K562 (cell line): ENCODE results near the gene DUOXA2. TPM values are rescaled to one million over a fixed set of nuclear protein-coding genes. Genes with fewer than 3 reads are reported as not detected.

ENCODE experiments used
- MAFG ChIP-seq: fragments of 450-650 bp; conservative IDR thresholded peaks from 2 replicates; pipeline ENCODE4 v1.6.1; 2016; ENCODE audit warnings: missing genetic modification characterization, missing compliant biosample characterization
- MTF1 ChIP-seq: fragments of 250-450 bp; sonication (Bioruptor Pico); IDR thresholded peaks from 2 replicates; pipeline ENCODE4 v1.9.0; 2021; ENCODE audit warnings: moderate library complexity, mild to moderate bottlenecking, inconsistent platforms, borderline replicate concordance
- MYNN ChIP-seq, 2 experiments: sonication (generic); formaldehyde crosslinking in 1 of 2; IDR thresholded peaks; 2 replicates each; pipeline versions ENCODE4 v1.5.0 to v1.6.1; 2016 to 2020; ENCODE audit warnings: antibody characterized with exemption in 1 of 2, missing genetic modification reagents in 1 of 2
- NBN ChIP-seq: fragments of 450-650 bp; IDR thresholded peaks from 2 replicates; pipeline ENCODE4 v1.6.1; 2016; ENCODE audit warnings: low read depth, mild to moderate bottlenecking
- NFIC ChIP-seq: fragments of 450-650 bp; IDR thresholded peaks from 2 replicates; pipeline ENCODE4 v1.6.1; 2017; ENCODE audit warnings: mild to moderate bottlenecking, inconsistent platforms
- POLR2G ChIP-seq: fragments of 200-400 bp; formaldehyde crosslinking; IDR thresholded peaks from 2 replicates; pipeline ENCODE4 v1.6.1; 2017; ENCODE audit warnings: low read depth, mild to moderate bottlenecking, antibody characterized with exemption, low read length, moderate library complexity
- SRSF7 ChIP-seq: fragments of 200-400 bp; formaldehyde crosslinking; optimal IDR thresholded peaks from 2 replicates; pipeline ENCODE3; 2017; ENCODE audit warnings: mild to moderate bottlenecking, low read depth, low read length
- ZBTB1 ChIP-seq: sonication (generic); formaldehyde crosslinking; IDR thresholded peaks from 2 replicates; pipeline ENCODE4 v1.8.1; 2023; ENCODE audit warnings: missing genetic modification reagents, low read depth, mild to moderate bottlenecking, borderline replicate concordance
- ZBTB8A ChIP-seq: fragments of 450-650 bp; IDR thresholded peaks from 2 replicates; pipeline ENCODE4 v1.6.1; 2018; ENCODE audit warnings: mild to moderate bottlenecking, moderate library complexity; ENCODE audit not compliant: partially characterized antibody
- ZNF146 ChIP-seq: IDR thresholded peaks from one replicate; pipeline ENCODE4 v1.6.1; 2018; ENCODE audit warnings: missing compliant biosample characterization; ENCODE audit not compliant: unreplicated experiment
- ZNF354B ChIP-seq: fragments of 250-450 bp; sonication (Bioruptor Pico); IDR thresholded peaks from 2 replicates; pipeline ENCODE4 v1.4.0; 2020
- ZNF384 ChIP-seq: IDR thresholded peaks from 2 replicates; pipeline ENCODE4 v1.6.1; 2012; ENCODE audit warnings: low read depth, low read length, improper control_type of control experiment
- ZSCAN32 ChIP-seq: fragments of 450-650 bp; formaldehyde crosslinking; IDR thresholded peaks from 2 replicates; pipeline ENCODE4 v1.4.0; 2020; ENCODE audit warnings: mild to moderate bottlenecking, moderate library complexity
- polyA plus RNA-seq, 8 experiments: library from polyadenylated mRNA; depleted of rRNA in 4 of 8; stranded (reverse) in 5 of 8; unstranded in 3 of 8; fragments of >200 nt; fragmentation: Nextera tagmentation in 2 of 8; fragmentation: Illumina TruSeq in 1 of 8; extraction: Ambion mirVana in 2 of 8; extraction: Trizol in 1 of 8; gene quantifications; 2 replicates each; pipeline versions ENCODE4 v1.2.1 to v1.2.3, GENCODE V29; 2011 to 2014; ENCODE audit warnings: inconsistent platforms in 1 of 8, missing spikeins in 1 of 8
- total RNA-seq, 7 experiments: library from RNA; depleted of rRNA in 6 of 7; stranded (reverse); fragments of >200 nt in 6 of 7; fragmentation: Illumina TruSeq in 2 of 7; extraction: Trizol in 2 of 7; gene quantifications; 2 replicates each; pipeline versions ENCODE4 v1.2.1 to v1.2.3, GENCODE V29; 2011 to 2021; ENCODE audit warnings: low replicate concordance in 1 of 7
- TF ChIP-seq, protein P1 (sequence below): fragments of 150-350 bp; IDR thresholded peaks from 2 replicates; pipeline ENCODE4 v1.6.1; 2014; ENCODE audit warnings: low read depth, mild to moderate bottlenecking, low read length, borderline replicate concordance
- TF ChIP-seq, protein P2 (sequence below), 2 experiments: fragments of 450-650 bp in 1 of 2; sonication (generic) in 1 of 2; formaldehyde crosslinking in 1 of 2; IDR thresholded peaks; 2 replicates each; pipeline versions ENCODE4 v1.7.1 to v1.9.0; 2016 to 2022; ENCODE audit warnings: inconsistent platforms in 1 of 2, mild to moderate bottlenecking in 1 of 2, missing genetic modification reagents in 1 of 2

DUOXA2 gene
- total and polyA plus RNA-seq, 9 of the 15 experiments (the other 6 are each of a cell fraction or from before 2014, with no cell fraction given): not detected

DNA sequence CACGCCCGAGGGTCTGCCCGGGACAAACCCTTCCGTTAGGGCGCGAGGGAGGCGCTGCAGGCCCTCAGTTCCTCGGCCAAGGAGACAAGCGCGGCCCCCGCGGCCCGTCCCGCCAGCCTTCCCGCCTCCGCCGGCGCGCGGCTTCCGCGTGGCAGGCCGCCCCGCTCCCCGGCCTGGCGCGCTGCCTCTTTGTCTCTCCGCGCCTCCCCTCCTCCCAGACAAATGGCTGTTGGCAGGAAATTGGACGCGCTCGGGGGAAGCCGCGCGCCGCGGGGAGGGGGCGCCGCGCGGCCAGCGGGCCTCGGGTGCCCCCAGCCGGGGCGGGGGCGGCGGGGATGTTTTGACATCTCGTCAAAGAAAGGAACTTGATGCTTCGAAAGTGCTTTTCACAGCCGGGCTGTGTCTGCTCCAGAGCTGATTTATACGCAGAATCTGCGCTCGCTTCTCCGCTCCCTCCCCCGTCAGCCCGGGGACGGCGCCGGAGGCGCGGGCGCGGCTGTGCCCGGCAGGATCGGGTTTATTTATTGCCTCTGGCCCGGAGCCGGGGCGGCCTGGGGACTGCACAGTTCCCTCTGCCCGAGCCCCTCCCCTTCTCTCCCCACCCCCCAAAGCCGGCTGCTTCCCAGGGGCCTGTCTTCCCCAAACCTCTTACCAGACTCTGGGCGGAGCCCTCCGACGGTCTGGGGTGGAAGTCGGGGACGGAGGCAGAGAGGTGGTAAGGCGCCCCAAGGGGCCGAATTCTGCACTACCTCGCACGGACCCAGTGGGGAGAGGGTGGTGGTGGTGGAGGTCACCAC is 52.9 kb downstream of the DUOXA2 start (continued):
- TF ChIP-seq, protein P1, sequence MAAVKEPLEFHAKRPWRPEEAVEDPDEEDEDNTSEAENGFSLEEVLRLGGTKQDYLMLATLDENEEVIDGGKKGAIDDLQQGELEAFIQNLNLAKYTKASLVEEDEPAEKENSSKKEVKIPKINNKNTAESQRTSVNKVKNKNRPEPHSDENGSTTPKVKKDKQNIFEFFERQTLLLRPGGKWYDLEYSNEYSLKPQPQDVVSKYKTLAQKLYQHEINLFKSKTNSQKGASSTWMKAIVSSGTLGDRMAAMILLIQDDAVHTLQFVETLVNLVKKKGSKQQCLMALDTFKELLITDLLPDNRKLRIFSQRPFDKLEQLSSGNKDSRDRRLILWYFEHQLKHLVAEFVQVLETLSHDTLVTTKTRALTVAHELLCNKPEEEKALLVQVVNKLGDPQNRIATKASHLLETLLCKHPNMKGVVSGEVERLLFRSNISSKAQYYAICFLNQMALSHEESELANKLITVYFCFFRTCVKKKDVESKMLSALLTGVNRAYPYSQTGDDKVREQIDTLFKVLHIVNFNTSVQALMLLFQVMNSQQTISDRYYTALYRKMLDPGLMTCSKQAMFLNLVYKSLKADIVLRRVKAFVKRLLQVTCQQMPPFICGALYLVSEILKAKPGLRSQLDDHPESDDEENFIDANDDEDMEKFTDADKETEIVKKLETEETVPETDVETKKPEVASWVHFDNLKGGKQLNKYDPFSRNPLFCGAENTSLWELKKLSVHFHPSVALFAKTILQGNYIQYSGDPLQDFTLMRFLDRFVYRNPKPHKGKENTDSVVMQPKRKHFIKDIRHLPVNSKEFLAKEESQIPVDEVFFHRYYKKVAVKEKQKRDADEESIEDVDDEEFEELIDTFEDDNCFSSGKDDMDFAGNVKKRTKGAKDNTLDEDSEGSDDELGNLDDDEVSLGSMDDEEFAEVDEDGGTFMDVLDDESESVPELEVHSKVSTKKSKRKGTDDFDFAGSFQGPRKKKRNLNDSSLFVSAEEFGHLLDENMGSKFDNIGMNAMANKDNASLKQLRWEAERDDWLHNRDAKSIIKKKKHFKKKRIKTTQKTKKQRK: no peak
- TF ChIP-seq ZBTB1 (CRISPR knock-in tag): no peak
- no peak for TF ChIP-seq MAFG
- no peak for TF ChIP-seq SRSF7
- no peak for TF ChIP-seq ZBTB8A
- TF ChIP-seq ZNF384: no peak
- TF ChIP-seq POLR2G: peak; percentile 90
- TF ChIP-seq ZNF354B (CRISPR knock-in tag): no peak
- no peak for TF ChIP-seq ZSCAN32 (CRISPR knock-in tag)
- TF ChIP-seq, protein P2, sequence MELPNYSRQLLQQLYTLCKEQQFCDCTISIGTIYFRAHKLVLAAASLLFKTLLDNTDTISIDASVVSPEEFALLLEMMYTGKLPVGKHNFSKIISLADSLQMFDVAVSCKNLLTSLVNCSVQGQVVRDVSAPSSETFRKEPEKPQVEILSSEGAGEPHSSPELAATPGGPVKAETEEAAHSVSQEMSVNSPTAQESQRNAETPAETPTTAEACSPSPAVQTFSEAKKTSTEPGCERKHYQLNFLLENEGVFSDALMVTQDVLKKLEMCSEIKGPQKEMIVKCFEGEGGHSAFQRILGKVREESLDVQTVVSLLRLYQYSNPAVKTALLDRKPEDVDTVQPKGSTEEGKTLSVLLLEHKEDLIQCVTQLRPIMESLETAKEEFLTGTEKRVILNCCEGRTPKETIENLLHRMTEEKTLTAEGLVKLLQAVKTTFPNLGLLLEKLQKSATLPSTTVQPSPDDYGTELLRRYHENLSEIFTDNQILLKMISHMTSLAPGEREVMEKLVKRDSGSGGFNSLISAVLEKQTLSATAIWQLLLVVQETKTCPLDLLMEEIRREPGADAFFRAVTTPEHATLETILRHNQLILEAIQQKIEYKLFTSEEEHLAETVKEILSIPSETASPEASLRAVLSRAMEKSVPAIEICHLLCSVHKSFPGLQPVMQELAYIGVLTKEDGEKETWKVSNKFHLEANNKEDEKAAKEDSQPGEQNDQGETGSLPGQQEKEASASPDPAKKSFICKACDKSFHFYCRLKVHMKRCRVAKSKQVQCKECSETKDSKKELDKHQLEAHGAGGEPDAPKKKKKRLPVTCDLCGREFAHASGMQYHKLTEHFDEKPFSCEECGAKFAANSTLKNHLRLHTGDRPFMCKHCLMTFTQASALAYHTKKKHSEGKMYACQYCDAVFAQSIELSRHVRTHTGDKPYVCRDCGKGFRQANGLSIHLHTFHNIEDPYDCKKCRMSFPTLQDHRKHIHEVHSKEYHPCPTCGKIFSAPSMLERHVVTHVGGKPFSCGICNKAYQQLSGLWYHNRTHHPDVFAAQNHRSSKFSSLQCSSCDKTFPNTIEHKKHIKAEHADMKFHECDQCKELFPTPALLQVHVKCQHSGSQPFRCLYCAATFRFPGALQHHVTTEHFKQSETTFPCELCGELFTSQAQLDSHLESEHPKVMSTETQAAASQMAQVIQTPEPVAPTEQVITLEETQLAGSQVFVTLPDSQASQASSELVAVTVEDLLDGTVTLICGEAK (IDR thresholded peaks at IDR 0.05): no peak
- TF ChIP-seq, protein P2 (CRISPR knock-in tag; IDR thresholded peaks at IDR 0.05): no peak
- no peak for TF ChIP-seq ZNF146 (CRISPR knock-in tag)
- TF ChIP-seq MTF1 (CRISPR knock-in tag): no peak
- TF ChIP-seq MYNN (IDR thresholded peaks at IDR 0.05): no peak
- no peak for TF ChIP-seq MYNN (CRISPR knock-in tag; IDR thresholded peaks at IDR 0.05)
- peak; percentile 39 for TF ChIP-seq NFIC
- 0 out of 2 replicates have a peak, but pooled peaks have one; percentile 67 for TF ChIP-seq NBN
